Colonic mucosa (tissue), 4 donors: ENCODE data around the gene GAS7. TPM values are rescaled to one million over a fixed set of nuclear protein-coding genes. Genes with fewer than 3 reads are reported as not detected.
"Not testable (repeated sequence)": the region's sequence is repeated elsewhere in the genome, so short reads cannot be mapped to it uniquely, and the experiment has no call there.

ENCODE experiments used
- DNase-seq: peaks from one replicate; pipeline ENCODE4 v3.0.0-alpha.2; 2020
- H3K27ac ChIP-seq: fragments of 200-600 bp; one replicate; pipeline ENCODE4 v1.8.0; 2021
- H3K27me3 ChIP-seq: fragments of 200-600 bp; one replicate; pipeline ENCODE4 v1.8.0; 2021
- H3K36me3 ChIP-seq: fragments of 200-600 bp; one replicate; pipeline ENCODE4 v1.8.0; 2021
- H3K4me1 ChIP-seq: fragments of 200-600 bp; one replicate; pipeline ENCODE4 v1.8.0; 2021; ENCODE audit warnings: mild to moderate bottlenecking
- H3K4me3 ChIP-seq: fragments of 200-600 bp; one replicate; pipeline ENCODE4 v1.8.0; 2021
- H3K9ac ChIP-seq, 2 donors: one replicate each; pipeline ENCODE4 v1.7.0; 2013; ENCODE audit warnings: control low read depth in 2 of 2, low read depth in 2 of 2, low read length in 2 of 2
- H3K9me3 ChIP-seq: fragments of 200-600 bp; one replicate; pipeline ENCODE4 v1.8.0; 2021
- intact Hi-C: fragments of 100-400 bp; cut with DNase I; formaldehyde crosslinking; loops from one replicate; pipeline ENCODE4 v1.14.1; 2022
- total RNA-seq, 2 donors: library from RNA; stranded (reverse); fragmentation: NEBNext Ultra II Directional in 1 of 2; extraction: Animal tissue kit (Norgen Biotek cat#: 25700) in 1 of 2; gene quantifications; one replicate each; pipeline ENCODE4 v1.2.1, GENCODE V29; 2021
- TF ChIP-seq, protein P1 (sequence below): fragments of 200-600 bp; IDR thresholded peaks from one replicate; pipeline ENCODE4 v1.8.0; 2022; ENCODE audit warnings: antibody characterized with exemption, mild to moderate bottlenecking
- donor health status: healthy.
- donor health status: DM: no; HTN: no; CAD: no.
- donor health status: DM: no; HTN: no; CAD: no.

Gene GAS7
- total RNA-seq, 2 donors from 2014 or later, result 4.7 to 17.0 TPM

DNA sequence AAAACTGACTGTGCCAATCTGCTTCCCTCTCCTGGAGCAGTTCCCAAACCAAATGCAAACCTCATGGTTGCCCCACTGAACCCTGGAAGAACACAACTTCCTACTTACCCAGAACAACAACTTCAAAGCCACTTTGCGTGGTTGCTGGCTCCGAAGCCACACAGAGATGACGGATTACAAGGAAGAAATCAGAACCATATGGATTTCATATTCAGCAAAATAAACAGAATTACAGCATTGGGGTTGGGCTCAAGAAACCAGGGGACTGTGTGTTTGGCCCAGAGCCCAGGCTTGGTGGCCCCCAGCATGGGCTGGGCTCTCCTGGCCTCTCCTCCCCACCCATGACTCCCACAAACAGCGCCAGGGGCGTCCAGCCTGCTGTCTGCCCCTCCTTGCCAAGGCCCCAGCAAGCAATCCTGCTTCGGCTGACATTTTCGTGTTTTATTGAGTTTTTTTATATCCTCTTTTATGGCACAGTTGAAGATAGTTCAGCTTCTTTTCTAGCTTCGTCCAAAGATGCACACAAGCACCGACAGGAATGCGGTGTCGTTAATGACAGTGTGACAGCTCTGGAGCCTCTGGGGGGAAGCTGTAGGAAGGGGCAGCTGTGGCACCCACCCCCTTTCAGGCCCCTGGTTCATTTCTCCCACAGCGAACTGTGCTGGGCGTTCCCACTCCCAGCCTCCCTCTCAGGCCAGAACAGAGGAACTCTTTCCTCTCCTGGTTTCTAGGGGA is 137.1 kb downstream of the GAS7 start:
- no peak for DNase-seq
- Histone ChIP-seq H3K4me3 (no peak overlapping the region), H3K36me3 (no peaks in the 10 kb centered on the region), H3K27me3 (no peaks in the 10 kb centered on the region), H3K9me3 (no peaks in the 10 kb centered on the region), H3K4me1 (no peaks in the 10 kb centered on the region), H3K27ac (no peak overlapping the region), H3K9ac (no peak overlapping the region)
- TF ChIP-seq, protein P1, sequence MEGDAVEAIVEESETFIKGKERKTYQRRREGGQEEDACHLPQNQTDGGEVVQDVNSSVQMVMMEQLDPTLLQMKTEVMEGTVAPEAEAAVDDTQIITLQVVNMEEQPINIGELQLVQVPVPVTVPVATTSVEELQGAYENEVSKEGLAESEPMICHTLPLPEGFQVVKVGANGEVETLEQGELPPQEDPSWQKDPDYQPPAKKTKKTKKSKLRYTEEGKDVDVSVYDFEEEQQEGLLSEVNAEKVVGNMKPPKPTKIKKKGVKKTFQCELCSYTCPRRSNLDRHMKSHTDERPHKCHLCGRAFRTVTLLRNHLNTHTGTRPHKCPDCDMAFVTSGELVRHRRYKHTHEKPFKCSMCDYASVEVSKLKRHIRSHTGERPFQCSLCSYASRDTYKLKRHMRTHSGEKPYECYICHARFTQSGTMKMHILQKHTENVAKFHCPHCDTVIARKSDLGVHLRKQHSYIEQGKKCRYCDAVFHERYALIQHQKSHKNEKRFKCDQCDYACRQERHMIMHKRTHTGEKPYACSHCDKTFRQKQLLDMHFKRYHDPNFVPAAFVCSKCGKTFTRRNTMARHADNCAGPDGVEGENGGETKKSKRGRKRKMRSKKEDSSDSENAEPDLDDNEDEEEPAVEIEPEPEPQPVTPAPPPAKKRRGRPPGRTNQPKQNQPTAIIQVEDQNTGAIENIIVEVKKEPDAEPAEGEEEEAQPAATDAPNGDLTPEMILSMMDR, result no peak
- intact Hi-C loops, result no loop called here

DNA sequence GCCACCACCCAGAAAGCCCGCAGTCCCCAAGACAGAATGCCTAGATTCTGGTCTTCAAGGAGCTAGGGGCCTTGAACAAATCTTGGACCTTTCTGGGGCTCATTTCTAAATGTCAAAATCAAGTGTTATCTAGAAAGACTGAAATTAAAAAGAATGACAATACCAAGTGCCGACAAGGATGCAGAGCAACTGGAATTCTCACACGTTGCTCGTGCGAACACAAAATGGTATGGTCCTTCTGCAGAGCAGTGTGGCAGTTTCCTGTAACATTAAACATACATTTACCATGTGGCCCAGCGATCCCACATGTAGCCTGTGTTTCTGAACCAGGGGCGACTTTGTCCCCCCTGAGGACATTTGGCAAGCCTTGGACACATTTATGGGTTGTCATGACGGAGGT is 137.9 kb downstream of the GAS7 start:
- no peak overlapping the region for H3K27ac ChIP-seq
- no peak overlapping the region for H3K9ac ChIP-seq
- H3K4me3 ChIP-seq, result no peak overlapping the region
- no peaks in the 10 kb centered on the region for H3K4me1 ChIP-seq
- no peaks in the 10 kb centered on the region for H3K9me3 ChIP-seq
- H3K36me3 ChIP-seq, result no peaks in the 10 kb centered on the region
- H3K27me3 ChIP-seq, result no peaks in the 10 kb centered on the region
- intact Hi-C loops, result no loop called here
- DNase-seq, result no peak
- TF ChIP-seq, protein P1, result no peak

DNA sequence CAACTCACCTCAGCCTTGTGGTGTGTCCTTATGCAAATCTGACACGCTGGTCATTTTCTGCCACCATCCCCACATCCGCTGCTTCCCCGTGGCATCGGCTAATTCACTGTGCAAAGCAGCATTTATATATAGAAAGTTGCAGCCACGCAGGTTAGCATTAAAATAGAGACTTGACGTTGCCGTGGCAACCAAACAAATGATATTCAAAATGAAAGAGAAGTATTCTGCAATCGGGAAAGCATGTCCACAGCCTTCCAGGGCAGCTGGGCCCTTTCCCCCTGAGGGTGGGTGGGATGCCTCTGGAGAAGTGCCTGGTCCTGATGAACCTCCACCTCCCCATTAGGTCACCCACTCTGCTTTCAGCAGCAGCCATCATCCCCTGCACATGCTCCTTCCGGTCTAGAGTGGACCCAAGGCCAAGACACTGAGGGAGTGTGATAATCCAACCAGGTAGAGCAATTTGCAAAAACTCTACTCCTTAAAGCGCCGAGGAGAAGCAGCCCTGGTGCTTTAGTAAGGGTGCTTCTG is 138.7 kb downstream of the GAS7 start:
- Histone ChIP-seq H3K4me3 (no peak overlapping the region), H3K27ac (no peak overlapping the region), H3K9ac (no peak overlapping the region), H3K36me3 (no peaks in the 10 kb centered on the region), H3K27me3 (no peaks in the 10 kb centered on the region), H3K9me3 (no peaks in the 10 kb centered on the region), H3K4me1 (no peaks in the 10 kb centered on the region)
- no peak for DNase-seq
- TF ChIP-seq, protein P1, result no peak
- intact Hi-C loops, result no loop called here

DNA sequence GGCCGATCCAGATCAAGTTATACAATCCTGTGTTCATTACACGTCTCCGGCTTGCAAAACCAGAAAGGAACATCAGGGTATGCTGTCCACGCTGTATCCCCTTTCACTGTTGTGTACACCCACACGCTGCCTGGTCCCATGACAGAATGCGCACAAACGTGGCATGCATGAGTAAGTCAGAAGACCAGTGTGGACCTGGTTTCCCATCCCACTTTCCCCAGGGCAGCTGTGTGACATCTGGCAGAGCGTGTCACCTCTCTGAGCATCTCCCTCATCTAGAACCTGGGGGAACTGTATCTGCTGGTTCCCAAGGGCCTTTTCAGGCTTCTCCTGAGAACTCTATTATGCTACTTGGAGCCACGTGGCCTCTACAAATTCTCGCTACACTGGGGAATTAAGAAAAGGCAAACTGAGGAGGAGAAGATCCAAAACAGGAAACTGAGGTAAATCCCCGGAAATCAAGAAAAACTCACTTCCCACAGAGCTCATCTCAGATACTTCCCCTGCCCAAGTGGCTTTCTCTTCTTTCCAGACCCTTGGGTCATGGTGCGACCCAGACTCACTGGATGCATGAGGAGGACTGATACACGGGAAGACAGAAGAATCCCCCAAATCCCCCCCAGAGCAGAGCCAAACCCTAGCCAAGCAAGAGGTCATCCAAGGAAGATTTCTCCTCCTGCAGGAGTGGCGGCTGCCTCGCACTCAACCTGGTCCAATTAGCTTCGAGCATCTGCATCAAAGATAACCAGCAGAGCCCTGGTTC is 139.3 kb downstream of the GAS7 start:
- Histone ChIP-seq H3K9ac (no peak overlapping the region), H3K9me3 (no peaks in the 10 kb centered on the region), H3K4me1 (no peaks in the 10 kb centered on the region), H3K27ac (no peak overlapping the region), H3K4me3 (no peak overlapping the region), H3K36me3 (no peaks in the 10 kb centered on the region), H3K27me3 (no peaks in the 10 kb centered on the region)
- TF ChIP-seq, protein P1, result no peak
- intact Hi-C loops, result no loop called here
- DNase-seq, result no peak

DNA sequence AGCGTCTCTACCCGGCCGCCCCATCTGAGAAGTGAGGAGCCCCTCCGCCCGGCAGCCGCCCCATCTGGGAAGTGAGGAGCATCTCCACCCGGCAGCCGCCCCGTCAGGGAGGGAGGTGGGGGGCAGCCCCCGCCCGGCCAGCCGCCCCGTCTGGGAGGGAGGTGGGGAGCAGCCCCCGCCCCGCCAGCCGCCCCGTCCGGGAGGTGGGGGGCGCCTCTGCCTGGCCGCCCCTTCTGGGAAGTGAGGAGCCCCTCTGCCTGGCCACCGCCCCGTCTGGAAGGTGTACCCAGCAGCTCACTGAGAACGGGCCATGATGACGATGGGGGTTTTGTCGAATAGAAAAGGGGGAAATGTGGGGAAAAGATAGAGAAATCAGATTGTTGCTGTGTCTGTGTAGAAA is 140.9 kb downstream of the GAS7 start:
- H3K9ac ChIP-seq, H3K4me3 ChIP-seq, H3K9me3 ChIP-seq, H3K27me3 ChIP-seq, H3K27ac ChIP-seq, H3K36me3 ChIP-seq, intact Hi-C loops, H3K4me1 ChIP-seq, DNase-seq: not testable (repeated sequence)
